HG03196 (cell line): ENCODE measurements around the gene LRFN2.

ENCODE experiments used
- ATAC-seq: cut with Tn5 transposase; IDR thresholded peaks from one replicate; pipeline ENCODE4 v1.9.1; 2021; ENCODE audit not compliant: unreplicated experiment

LRFN2 gene

DNA sequence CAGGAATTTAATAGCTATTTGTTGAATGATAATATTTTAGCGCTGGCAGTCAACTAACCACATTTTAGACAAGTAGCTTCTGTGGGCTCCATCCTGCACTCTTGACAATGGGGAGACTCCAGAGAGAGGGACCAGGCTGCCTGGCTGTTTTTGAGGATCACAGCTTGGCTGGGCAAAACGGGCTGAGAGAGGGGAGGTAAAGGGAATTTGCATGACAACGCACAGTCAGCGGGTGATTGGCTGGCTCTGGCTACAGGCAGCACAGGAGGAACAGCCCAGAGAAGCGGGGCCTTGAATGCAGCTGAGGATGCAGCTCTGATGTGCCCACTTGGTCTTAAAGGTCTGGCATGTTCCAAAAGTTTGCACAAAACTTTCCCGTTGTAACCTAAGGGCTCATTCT is 41.2 kb downstream of the LRFN2 start:
- ATAC-seq = no peak

DNA sequence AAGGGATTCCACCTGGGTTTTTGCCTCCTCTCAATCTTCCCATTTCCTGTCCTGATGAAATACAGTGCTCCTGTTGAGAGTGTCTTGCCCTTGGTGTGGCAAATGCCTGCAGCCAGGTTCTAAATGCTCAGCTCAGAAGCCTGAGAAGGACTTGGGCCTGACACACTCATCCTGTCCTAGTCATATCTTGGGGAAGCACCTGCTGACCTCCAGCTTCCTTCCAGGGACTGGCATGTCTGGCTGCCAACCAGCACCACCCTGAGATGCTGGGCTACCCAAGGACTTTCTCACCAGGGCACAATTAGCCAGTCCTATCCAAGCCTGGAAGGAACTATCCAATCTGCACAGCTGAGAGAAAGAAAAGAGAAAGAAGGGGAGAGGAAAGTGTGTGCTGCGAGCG is 43.4 kb downstream of the LRFN2 start:
- ATAC-seq = no peak

DNA sequence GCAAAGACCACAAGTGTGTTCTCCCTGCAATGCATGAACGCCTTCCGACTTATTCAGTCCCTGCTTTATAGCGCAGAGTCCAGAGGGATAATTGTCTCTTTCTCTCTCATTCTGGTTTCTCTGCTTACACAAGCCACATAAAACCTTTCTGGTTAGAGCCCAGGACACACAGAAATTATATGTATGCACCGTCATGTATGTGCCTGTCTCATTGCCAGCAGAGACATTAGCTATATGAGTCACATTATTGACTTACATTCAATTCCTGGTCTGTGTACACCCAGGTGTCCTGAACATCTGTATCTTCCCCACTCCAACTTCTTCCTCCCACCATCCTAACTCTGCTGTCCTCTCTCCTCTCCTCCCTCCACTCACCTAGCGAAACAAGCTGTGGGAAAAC is 44.0 kb downstream of the LRFN2 start:
- no peak for ATAC-seq

DNA sequence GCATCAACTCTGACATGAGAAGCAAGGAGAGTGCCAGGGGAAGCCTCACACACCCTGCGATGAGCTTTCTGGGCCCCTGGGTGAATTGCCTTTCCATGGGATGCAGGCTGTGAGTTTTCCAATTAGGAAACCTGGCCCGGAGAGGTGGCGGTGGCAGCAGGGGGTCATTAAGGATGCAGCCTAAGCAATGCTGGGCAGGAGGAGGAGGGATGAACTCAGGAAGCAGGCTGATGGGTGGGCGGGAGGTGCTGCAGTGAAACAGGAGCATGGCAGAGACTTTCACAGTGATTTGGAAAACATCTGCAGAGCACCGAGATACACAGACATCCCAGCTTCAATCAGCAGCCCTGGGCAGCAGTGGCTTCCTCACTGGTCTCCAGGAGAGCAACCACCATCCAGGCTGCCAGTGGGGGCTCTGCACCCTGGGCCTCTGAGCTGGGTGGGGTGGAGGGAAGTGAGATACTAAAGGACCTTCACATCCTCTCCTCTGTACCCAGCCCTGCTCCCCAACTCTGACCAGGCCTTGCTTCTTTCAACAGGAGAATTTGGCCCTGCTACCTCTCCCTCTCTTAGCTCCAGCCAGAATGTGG is 44.9 kb downstream of the LRFN2 start:
- ATAC-seq = no peak

DNA sequence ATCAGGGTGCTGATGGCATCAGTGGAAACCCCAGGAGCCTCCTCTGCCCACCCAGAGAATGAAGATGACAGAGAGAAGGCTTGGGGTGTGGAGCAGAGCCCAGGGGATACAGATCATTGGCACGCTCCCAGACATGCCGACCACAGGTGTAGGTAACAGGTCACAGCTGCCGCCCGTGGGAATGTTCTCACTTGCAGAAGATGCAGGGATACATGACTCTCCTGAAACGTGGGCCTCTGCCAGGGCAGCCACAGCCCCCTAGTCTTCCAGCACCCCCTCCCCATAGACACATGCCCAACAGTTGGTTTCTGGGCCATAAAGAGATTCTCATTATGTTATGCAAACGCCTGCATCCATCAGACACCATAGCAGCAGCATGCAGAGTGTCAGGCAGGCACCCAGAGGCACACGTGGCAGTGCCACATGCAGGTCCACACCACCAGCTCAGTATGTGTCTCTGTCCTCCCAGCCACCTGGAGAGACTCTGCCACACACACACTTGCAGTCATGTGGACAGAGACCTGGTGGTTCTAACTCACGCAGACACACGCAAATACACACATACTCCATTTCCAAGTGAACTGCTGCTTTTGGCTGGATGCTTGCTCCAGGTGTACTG is 45.5 kb downstream of the LRFN2 start:
- no peak for ATAC-seq

DNA sequence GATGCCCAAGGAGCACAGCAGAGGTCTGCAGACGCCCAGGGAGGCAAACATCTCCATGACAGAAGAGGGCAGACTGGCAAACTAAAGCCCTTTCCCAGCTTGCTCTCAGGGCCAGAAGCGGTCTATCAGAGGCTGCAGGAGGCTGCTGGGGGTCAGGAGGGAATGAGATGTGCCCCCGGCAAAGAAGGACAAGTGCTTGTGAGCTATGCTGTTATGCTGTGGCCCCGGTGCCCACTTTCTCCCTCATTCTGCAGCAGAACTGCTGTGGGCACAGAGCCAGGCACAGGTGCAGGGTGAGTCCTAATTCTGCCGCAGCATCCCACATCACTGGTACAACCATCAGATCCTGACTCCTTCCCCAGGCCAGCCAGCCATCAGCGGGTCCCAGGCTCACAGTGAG is 46.4 kb downstream of the LRFN2 start:
- no peak for ATAC-seq

DNA sequence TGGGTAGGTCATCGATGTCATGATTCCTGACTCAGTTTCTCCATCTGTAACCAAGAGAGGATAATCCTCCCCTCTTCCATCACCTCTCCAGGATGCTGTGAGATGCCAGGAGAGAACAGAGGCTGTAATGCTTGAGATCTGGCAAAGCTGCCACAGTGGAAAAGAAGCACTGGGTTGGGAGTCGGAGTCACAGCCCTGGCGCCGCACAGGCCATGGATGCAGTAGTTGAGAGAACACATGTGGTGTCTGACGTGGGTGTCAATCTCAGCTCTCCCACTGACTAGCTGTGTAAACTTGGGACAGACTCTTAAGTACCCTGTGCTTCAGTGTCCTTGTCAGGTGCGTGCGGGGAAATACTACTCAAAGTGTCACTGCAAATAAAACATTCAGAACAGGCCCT is 47.3 kb downstream of the LRFN2 start:
- ATAC-seq = no peak

DNA sequence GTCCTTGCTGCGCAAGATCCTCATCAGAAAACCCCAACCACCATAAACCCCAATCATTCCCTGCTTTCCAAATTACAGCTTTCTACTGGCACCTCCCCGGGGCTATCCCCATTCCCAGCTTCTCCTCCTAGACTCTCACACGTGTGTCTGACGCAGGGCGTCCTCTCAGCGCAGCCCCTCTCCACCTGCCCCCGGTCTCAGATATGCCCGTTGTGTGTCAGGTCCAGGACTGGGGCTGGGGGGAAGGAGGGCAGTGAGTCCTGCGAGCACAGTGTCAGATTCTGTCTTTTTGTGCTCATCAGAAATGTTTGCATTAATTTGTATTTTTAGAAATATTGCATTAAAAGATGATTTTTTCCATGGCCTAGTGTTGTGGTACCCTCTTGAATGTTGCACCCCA is 48.6 kb downstream of the LRFN2 start:
- ATAC-seq = no peak

DNA sequence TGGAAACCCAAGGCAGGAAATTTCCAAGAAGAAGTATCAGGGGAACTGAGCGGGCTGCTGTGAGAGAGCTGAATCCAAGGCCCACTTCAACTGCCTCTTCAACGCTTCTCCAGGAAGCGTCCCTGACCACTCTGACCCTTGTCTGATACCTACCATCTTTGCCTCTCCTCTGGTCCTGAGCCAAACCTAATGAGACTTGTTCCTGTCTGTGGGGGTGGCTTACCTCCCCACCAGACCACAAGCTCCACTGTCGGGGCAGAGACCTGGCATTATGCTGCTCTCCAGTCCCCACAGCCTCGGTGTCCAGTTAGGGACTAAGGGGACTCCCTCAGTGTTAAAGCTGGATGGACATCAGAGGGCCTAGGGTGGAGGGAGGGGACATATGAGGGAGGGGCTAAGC is 49.7 kb downstream of the LRFN2 start:
- ATAC-seq = no peak

DNA sequence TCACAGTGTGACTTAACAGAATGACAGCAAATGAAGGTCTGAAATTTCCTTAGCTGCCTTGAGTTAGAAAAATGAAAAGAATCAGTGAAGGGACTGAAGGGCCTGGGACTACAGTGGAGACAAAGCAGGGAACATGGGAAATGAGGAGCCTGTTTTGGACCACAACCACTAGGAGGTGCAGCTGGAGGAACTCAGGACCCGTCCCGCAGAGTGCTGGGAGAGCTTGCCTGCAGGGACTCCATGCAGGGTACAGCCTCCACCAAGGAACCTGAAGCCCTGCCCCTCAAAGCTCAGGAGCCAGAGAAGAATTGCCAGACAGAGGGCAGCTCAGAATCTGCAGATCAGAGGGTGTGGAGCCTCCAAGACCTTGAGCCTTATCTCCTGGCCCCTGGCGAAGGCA is 50.7 kb downstream of the LRFN2 start:
- no peak for ATAC-seq

DNA sequence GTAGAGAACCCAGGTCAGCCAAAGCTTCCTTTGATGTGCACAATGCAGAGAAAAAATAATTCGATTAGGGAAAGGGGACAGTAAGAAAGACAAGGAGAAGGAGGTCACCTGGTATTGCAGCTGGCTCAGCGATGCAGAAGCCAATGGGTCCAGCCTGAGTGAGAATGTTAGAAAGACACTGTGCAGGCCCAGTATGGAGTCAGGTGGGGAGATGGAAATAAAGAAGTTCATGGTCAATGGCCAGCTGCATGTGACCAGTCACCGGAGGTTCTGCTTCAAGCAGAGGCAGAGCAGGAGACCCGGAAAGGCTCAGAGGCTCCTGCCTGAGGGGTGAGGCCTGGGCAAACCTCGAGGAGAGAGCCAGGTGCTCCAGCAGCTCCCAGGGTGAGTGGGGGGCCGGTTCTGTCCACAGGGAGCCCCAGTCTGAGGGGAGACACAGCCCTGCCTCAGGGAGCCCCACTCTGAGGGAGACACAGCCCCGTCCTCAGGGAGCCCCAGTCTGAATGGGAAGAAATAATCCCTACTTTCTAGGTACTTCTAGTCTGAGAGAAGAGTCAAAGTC is 51.3 kb downstream of the LRFN2 start:
- no peak for ATAC-seq

DNA sequence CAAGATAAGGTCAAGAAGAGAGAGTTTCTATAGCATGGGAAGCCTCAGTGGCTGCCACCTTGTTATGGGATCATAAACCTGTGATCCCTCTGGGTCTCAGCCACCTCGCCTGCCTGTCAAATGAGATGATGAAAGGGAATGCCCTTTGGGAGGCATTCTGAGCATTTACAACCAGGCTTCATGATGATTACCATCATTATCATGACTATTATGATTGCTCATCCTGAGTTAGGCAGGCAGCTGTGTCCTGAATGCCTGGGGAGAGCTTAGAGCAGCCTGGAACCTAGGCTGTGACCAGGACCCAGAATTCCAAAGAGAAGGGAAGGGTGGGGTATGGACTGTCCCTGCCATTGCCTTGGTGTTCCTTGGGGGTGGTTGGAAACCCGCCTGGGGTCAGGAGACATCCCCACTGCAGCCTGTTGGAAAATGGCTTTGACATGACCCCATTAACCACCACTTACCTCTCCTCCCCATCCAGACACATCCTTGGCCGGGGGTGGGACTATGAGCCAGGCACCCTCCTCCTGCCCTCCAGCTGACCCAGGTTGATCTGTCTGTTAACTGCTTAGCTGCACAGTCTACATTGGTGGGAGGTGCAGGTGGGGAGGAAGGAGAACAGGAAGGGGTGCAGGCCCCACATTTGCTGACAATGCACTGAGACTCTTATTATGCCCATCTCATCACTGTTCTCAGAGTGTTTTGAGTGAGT is 51.9 kb downstream of the LRFN2 start:
- ATAC-seq = no peak

DNA sequence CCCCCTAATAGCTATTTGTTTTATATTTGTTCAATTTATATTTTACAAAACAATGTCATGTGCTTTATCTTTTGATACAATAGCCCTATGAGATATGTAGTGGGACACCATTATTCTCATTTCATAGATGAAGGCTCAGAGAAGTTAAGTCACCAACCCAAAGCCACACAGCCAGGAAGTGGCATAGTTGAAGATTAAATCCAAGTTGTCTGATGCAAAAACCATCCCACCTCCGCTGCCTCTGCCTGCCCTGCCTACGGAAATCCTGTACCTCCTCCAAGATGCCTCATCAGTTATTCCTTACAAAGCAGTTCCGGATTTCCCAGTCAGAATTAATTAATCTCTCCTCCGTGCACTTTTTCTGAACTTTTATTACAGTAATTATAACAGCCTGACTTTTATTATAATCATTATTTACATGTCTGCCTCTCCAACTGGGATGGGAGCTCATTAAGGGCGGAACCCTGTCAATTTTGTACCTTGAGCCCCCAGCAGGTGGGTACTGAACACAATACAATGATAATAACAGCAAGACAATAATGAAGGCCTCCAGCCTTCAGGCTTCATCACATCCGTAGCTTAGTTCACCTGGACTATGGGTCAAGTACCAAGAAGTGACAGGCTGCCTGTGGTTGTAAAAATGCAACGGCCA is 54.7 kb downstream of the LRFN2 start:
- no peak for ATAC-seq

DNA sequence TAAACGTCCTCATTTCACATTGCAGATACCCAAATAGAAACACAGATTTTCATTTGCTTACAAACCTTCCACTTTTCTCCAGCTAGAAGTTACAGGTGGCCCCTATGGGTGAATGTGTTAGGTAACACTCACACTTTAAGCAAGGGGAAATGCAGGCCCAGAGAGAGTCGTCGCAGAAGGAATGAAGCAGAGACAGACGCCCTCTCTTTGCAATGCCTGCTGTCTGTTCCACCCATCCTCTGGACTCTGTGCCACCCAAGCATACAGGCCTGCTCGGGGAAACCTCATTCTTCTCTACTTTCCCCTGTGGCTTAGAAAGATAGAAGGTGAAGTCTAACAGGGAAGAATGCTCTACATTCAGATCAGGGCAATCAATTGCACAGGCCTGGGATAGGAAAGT is 57.2 kb downstream of the LRFN2 start:
- ATAC-seq = no peak

DNA sequence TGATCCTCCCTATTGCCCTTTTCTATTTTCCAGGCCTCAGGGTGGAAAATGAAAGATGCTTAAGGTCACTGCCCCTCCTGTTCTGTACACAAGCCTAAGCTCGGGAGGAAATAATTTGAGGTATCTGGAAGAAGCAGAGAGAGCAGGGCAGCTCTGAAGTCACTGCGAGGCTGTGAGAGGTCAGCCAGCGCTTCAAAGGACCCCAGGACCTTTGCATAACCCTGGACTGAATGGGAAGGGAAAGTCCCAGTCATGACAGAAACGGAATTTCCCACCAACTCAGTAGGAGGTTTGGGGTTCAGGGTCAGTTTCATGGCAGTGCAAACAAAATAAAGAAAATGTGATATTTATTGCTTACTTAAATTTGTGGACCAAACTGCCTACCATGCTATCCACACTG is 58.1 kb downstream of the LRFN2 start:
- no peak for ATAC-seq

DNA sequence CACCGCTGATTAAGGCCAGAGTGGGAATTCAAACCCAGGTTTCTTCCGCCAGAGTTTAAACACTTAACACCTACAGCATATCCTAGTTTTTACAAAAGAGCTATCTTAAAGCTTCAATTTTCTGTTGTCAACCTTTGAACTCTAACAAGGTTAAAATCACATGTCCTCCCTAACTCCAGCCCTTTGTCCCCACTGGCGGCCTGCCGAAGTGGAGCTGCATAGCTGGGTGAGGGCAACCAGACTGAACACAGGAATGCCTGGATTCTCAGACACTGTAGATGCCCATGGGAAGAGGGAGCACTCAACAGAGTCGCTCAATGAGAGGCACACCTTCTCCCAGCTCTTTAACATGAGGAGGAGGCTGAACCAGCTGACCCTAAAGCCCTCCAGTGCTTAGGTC is 59.1 kb downstream of the LRFN2 start:
- ATAC-seq = no peak

DNA sequence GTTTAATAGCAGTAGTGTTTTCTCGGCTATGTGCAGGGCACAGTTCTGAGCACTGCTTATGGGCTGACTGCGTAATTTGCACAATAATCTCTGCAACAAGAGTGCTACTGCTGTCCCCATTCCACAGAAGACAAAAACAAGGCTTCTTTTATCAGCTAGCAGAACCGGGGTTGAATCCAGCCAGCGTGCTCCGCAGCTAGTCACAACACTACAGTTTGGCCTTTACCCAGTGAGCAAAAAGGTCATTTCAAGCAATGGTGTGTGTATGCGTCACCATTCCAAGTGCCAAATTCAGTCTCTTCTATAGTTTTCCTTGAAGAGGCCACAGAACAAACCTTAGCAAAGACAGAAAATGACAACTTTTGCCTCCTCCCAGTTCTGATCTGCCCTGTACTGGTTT is 61.1 kb downstream of the LRFN2 start:
- no peak for ATAC-seq

DNA sequence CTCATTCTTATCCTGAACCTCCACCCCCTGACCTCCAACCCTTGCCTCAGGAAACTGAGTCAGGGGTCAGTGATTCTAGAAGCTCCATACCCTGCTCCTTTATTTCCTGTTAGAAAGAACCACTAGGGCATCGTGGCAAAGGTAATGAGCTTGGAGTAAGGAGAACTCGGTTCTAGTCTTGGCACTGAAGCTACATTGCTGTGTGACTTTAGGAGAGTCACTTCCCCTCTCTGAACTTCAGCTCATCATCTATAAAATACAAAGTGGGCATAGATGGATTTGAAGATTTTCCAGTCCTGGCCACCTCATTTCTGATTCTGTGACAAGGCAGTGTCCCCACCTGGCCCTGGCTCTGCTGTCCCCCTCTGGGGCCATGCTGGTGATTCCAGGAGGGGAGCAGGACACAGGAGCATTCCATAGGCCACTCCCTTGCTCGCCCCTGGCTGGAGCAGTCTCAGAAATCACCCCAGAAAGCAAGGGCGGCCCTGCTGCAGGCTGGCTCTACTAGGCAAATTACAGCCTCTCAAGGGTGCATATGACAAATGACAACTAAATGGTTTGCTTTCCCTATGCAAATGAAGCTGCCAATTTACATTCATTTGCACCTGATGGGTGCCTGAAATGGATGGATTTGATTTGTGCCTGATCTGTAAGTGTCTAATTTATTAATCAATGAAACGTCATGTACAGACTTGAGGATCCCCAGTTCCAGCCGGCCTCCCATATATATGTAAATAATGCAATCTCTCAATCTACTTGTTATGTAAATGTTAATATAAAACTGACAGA is 62.2 kb downstream of the LRFN2 start:
- no peak for ATAC-seq

DNA sequence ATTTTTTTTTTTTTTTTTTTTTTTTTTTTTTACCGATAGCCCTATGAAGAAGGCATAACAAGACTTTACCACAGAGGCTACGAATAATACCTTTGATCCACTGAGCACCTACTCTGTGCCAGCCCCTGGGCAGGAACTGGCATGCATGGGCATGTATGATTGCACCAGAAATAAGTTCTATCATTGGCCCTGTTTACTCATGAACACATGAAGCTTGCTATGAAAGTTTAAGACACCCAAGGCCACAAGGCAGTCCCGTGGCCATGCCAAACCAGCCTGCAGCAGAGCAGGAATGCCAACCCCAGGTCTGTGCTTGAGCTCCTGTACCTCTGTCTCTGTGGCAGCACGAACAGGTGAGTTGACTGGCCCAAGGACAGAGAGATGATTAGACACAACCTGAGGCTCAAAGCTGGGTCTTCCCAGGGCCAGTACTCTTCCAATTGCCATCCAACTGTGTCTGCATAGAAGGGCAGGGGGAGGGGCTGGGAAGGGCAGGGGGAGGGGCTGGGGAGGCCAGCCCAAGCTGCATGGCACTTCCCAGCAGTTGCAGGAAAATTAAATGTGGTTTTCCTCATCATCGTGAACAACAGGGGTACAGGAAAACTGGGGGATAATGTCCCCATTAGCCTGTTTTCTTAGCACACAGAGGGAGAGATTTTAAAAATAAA is 63.5 kb downstream of the LRFN2 start:
- no peak for ATAC-seq

DNA sequence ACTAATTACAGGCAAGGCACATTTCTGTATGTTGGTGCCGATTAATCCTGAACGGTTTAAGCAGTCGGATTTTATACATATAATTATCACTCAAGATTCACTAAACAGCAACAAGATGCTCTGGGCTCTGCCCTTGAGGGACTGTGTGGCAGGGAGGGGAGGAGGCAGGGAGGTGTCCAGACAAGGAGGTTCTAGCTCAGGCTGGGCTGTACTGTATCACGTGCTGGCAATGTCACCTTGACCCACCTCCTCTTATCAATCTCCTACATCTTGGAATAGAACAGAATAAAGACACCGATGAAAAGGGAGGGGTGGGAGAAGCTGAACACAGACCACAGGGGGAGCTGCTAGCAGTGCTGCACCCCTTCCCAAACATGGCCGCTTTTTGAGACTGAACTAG is 65.7 kb downstream of the LRFN2 start:
- no peak for ATAC-seq

DNA sequence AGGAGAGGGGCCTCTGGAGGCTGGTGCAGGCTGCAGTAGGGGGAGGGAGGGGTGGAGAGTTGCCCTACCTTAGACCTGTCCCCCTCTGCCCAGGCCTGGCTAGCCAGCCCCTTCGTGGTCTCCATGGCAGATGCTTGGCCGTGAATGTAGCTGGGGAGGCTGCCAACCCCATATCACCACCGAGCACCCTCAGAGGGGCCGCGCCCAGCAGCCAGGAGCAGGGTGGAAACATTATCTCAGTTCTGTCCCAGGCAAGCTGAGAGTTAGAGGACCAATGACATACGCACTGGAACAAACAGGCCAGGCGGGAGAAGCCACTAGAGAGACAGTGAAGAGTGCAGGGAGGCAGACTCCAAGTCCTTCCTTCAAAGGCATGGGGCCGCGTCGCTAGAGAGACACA is 66.5 kb downstream of the LRFN2 start:
- no peak for ATAC-seq
